Measurements from ENCODE around the gene HASPIN.

- no peak for TF ChIP-seq CTCF (IDR thresholded peaks at IDR 0.05; ENCODE audit: low read length)
- no peak for TF ChIP-seq EZH2 (IDR thresholded peaks at IDR 0.05; ENCODE audit: borderline replicate concordance, low read length)
Observed at GRCh38 chr17:3759597-3760216, 36.0 kb downstream of the HASPIN start.

Data from OCI-LY1 (cell line).